GF-D8 (cell line): ENCODE results near the gene TPM1.
A peak's percentile ranks its signal among the peaks of the same experiment; 100 is the strongest.

ENCODE experiments used
- DNase-seq: peaks from one replicate; lab custom pipeline; 2025; lab: John Stamatoyannopoulos, UW

TPM1 gene

GRCh38 chr15:63057468-63058345, 15.2 kb downstream of the TPM1 start:
- no peak for DNase-seq

DNA sequence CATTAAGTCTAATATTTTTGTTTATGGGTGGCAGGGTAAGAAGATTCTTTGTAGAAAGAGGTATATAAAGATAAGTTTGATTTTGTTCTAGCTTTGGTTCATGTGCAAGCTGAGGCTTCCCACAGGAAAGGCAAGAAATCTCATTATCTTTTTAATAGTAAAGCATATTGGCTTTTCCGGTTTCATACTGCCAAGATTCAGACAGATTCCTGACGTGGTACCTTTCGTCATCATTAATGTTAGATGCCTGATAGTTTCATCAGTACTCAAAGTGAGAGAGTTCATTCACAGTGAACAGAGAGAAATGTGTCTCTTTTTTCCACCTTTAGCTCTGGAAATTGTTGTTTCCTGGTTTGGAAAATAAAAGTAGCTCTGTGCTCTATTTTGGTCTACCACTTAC, 16.5 kb downstream of the TPM1 start:
- no peak for DNase-seq

- no peak for DNase-seq
These were observed 17.1 kb downstream of the TPM1 start for GRCh38 chr15:63059573-63060216.

DNA sequence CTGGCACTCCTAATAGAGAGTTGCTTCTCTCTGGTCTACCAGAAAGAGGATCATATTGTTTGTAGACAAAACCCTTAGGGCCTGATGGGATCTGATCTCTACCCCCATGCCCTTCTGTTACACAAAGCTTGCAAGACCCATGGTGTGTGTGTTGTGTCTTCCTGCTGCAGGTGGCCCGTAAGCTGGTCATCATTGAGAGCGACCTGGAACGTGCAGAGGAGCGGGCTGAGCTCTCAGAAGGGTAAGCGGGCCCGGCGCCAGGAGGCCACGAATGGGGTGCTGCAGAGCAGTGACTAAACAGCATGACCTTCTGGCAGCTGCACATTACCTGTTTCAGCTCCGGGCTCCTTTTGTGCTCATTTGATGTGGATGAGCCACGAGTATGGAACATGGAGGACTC, 18.2 kb downstream of the TPM1 start:
- no peak for DNase-seq

- DNase-seq = no peak
These were observed 19.4 kb downstream of the TPM1 start for GRCh38 chr15:63061975-63062374.

DNA sequence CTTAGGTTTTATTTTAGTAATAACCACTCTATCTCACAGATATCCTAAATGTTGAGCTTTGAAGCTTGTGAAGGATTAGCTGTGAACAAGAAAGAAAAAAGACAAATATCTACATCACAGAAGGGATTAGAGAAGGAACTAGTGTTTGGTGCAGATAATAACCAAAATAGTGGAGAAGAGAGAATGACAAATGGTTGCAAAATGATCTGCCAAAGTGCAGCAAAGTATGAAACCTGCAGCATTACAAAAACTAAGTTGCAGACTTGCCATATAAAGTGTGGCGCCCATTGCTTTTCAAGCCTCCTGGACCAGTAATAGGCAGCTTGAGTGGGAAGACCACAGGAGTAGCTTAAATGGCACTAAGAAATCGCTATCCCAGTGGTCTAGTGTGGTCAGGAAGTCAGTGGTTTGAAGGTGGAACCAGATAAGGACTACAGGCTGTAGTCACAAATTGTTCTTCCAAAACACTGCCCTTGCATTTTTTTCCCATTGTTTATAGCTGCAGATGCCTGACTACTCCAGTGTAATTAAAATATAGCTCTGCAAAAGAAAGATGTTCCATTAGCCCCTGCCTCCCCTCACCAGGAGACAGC, 20.7 kb downstream of the TPM1 start:
- peak; percentile 0 for DNase-seq

DNA sequence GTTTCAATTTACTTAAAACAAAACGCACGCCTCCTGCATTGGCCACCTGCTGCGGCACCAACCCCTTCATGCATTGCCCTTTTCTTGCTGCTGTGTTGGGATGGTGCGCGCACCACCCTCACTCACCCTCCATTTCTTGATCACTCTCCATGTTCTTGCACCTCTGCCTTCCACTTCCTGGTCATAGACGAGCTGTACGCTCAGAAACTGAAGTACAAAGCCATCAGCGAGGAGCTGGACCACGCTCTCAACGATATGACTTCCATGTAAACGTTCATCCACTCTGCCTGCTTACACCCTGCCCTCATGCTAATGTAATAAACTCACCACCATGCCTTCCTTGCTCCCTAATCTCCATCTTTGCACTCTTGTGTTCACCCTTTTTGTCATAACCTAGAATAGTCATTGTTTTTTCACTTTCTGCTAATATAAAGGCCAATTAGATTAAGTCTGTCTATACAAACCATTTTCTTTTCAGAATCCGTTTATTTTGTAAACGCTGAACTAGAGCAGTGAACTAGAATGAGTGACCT, 21.4 kb downstream of the TPM1 start:
- no peak for DNase-seq

DNA sequence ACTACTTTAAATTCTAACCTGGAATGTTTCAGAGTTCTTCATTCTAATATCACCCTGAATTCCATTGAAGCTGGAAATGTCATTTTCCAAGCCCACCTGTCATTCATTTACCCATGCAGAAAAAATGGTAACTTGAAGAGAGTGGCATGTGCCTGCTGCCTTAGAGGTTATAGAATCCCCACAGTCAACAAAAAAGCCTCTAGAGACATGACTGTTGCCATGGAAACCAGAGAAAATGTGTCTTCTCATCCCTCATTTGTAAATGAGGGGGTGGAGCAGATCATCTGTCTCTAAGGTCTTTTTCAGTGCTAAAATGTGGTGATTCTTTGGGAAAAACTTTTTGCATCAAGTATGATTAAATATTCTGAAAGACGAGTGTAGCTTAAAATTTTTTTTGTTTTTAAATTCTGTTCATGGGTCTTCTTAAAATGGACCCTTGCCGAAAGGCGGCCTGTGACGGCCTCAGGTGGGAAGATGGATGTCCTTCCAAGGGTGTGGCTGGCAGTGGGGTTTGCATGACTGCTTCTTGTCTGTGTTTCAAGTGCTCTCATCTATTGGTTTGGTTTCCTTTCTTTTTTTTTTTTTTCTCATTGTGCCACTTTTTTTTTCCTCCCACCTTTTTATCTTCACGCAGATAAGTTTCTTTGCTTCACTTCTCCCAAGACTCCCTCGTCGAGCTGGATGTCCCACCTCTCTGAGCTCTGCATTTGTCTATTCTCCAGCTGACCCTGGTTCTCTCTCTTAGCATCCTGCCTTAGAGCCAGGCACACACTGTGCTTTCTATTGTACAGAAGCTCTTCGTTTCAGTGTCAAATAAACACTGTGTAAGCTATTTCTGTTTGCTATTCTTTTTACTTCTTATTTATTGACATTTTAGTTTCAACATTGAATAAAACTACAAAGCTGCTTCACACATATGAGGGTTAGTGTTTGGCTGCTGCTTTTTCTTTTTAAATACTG, 23.0 kb downstream of the TPM1 start:
- no peak for DNase-seq

GRCh38 chr15:63066272-63066671, 23.7 kb downstream of the TPM1 start:
- DNase-seq = no peak

DNA sequence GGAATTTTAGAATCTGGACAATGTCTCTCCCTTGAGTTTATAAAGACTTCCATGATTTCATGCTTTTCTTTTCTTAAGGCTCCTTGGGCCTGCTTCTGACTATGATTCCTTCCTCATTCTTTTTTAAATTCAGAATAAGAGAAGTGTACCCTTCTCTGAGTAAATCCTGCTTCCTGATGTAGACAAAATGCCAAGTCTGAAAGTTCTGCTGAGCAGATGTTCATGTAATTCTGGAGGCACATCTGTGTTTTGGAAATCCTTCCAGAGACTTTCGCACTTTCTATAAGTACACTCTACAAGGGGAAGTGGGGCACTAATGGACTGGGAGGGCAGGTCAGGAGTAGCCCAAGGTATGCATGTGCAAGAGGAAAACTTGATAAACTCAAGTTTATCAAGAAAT, 24.8 kb downstream of the TPM1 start:
- DNase-seq = no peak

GRCh38 chr15:63067976-63068743, 25.6 kb downstream of the TPM1 start:
- no peak for DNase-seq

DNA sequence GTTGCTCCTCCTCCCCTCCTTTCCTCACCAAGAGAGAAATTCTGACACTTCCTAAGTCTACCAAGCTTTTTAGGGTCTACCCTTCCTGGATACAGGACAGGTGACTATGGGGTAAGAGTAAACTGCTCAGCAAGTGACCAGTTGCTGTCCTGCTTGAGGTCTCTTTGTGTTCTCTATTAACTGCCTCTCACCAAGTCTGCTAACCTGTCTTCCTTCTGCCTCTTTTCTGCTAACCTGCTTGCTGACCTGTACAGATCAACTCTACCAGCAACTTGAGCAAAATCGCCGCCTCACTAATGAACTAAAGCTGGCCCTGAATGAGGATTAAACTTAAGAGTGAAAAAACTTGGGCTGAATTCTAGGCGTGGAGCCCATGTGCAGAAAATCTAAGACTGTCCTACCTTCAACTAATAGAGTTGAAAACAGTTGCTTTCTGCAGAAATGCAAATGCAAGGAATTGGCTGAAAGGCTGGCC, 27.1 kb downstream of the TPM1 start:
- no peak for DNase-seq

GRCh38 chr15:63070681-63071129, 28.2 kb downstream of the TPM1 start:
- DNase-seq = no peak

- no peak for DNase-seq
These were observed 28.9 kb downstream of the TPM1 start for GRCh38 chr15:63071288-63071909.

GRCh38 chr15:63072023-63072650, 29.6 kb downstream of the TPM1 start:
- no peak for DNase-seq

GRCh38 chr15:63072809-63073277, 30.3 kb downstream of the TPM1 start:
- no peak for DNase-seq

- DNase-seq = no peak
These were observed 31.1 kb downstream of the TPM1 start for GRCh38 chr15:63073497-63074172.

DNA sequence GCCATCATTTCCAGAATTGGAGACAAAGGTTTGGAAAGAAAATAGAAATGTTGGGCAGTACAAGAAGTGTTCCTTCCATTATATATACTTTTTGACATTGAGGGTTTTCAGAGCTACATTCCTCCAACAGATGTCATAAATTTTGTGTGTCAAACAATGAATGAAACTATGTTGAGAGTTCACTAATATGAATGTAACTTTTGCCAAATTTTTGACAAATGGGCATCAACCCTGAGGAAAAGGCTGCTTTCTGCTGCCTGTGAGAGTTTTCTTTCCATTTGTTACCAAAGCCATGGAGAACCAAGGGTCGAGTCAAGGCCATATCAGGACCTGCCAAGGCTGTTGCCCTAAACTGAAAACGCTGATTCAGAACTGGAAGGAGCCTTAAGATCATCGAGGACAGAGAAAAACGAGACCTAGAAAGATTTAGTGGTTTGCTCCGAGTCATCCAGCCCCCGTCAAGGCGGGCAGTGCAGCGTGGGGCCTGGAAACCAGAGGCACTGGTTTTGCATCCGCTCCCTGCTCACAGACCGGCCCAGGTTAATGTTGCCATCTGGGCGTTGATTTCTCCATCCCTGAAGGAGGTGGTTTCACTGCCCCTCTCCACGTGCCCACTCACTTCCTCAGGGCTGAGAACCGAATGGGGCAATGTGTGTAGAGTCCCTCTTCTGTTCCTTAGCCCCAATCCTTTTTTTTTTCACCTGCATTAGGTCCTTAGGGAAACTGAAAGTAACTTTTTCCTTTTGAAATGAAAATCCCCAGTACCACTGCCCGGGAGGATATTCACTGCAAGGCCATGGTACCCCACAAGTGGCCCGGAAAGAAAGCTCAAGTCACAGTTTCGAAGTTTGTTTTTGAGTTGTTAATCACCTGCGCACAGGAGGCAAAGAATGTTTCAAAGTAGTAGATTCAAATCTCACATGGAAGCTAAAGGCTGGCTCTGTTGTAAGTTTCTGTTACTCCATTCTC, 32.8 kb downstream of the TPM1 start:
- no peak for DNase-seq
